ENCODE measurements around the gene NKAIN2.

Gene NKAIN2

DNA sequence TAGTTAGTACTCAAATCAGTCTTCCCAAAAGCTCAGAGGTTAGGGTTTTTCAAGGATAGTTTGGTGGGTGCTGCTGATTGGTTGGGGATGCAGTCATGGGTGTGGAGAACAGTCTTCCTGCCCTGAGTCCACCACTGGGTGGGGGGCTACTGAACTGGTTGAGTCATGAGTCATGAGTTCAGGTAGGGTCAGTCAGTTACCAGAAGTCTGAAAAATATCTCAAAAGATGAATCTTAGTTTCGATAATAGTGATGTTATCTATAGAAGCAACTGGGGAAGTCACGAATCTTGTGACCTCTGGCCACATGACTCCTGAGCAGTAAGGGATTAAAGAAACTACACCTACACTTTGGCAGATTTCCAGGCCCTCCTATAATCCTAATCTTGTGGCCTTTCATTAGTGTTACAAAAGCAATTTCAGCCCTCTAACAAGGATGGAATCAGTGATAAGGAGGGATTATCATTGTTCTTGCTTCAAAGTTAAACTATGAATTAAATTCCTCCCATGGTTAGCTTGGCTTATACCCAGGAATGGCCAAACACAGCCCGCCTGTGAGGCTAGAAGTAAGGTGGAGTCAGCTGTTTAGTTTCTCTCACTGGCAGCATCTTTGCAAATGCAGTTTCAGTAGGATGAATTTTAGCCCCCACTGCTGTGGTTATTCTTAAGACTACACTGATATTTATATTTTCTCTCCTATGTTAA lies 33.3 kb upstream of the NKAIN2 start:
- no peak for DNase-seq (ENCODE audit: low read depth)
- H3K4me3 ChIP-seq (ENCODE audit: low read depth, low read length), result no peak overlapping the region
- TF ChIP-seq, protein P1, sequence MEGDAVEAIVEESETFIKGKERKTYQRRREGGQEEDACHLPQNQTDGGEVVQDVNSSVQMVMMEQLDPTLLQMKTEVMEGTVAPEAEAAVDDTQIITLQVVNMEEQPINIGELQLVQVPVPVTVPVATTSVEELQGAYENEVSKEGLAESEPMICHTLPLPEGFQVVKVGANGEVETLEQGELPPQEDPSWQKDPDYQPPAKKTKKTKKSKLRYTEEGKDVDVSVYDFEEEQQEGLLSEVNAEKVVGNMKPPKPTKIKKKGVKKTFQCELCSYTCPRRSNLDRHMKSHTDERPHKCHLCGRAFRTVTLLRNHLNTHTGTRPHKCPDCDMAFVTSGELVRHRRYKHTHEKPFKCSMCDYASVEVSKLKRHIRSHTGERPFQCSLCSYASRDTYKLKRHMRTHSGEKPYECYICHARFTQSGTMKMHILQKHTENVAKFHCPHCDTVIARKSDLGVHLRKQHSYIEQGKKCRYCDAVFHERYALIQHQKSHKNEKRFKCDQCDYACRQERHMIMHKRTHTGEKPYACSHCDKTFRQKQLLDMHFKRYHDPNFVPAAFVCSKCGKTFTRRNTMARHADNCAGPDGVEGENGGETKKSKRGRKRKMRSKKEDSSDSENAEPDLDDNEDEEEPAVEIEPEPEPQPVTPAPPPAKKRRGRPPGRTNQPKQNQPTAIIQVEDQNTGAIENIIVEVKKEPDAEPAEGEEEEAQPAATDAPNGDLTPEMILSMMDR (IDR thresholded peaks at IDR 0.05; ENCODE audit: low read depth, low read length, missing control alignments), result no peak
- in situ Hi-C loops (cut with HindIII; ENCODE audit: low sequenced_read_pairs), result no loop called here

DNA sequence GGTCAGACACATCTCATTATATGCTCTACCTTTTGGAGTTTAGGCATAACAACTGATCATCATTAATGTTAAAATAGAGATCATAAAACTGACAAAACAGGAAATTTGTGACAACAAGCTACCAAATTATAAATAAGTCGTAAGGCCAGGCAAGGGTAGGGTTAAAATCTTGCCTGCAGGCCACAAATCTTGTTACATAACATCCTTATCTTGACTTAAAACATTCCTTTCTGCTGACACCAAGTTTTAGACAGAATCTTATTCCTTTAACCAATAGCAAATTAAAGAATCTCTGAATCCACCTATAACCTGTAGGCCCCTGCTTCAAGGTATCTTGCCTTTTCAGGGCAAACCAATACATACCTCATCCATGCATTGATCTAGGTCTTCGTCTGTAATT lies 32.5 kb upstream of the NKAIN2 start:
- no peak overlapping the region for H3K4me3 ChIP-seq (ENCODE audit: low read depth, low read length)
- DNase-seq (ENCODE audit: low read depth), result no peak
- in situ Hi-C loops (cut with HindIII; ENCODE audit: low sequenced_read_pairs), result no loop called here
- TF ChIP-seq, protein P1 (IDR thresholded peaks at IDR 0.05; ENCODE audit: low read depth, low read length, missing control alignments), result no peak

DNA sequence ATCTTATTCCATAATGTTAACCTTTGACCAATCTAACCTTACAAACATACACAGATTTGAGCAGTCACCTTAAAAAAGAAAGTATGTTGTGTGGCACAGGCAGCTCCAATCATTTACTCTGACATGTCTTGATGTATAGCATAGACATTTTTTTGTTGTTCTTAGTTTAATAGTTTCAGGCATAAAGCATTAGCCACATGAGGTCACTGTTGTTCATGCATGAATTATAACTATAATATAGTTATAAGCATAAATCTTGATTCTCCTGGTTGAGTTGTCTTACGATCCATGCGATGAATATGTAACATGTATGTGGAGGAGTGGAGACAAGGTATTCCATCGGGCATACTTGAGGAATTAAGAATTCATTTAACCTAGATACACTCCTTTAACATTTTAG lies 26.1 kb upstream of the NKAIN2 start:
- no peak overlapping the region for H3K4me3 ChIP-seq (ENCODE audit: low read depth, low read length)
- DNase-seq (ENCODE audit: low read depth), result peak; percentile 16
- in situ Hi-C loops (cut with HindIII; ENCODE audit: low sequenced_read_pairs), result no loop called here
- TF ChIP-seq, protein P1 (IDR thresholded peaks at IDR 0.05; ENCODE audit: low read depth, low read length, missing control alignments), result peak; percentile 27

DNA sequence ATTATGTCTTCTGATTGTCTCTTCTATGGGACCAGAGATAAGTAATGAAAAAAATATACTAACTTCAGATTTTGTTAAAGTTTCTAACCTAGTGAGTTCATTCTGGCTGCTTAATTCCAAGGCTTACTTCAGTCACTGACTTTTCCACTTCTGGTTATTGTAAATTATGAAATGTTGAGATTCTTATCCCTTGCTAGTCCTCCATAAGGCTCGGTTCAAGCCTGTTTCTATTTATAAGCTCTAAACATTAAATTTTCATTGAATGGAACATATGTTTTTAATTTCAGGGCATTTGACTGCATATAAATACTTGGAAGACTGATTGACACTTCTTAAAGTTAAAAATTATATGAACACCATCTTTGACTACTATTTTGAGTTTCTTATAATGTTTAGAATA lies 23.6 kb upstream of the NKAIN2 start:
- no peak overlapping the region for H3K4me3 ChIP-seq (ENCODE audit: low read depth, low read length)
- TF ChIP-seq, protein P1 (IDR thresholded peaks at IDR 0.05; ENCODE audit: low read depth, low read length, missing control alignments), result no peak
- no peak for DNase-seq (ENCODE audit: low read depth)
- in situ Hi-C loops (cut with HindIII; ENCODE audit: low sequenced_read_pairs), result no loop called here

DNA sequence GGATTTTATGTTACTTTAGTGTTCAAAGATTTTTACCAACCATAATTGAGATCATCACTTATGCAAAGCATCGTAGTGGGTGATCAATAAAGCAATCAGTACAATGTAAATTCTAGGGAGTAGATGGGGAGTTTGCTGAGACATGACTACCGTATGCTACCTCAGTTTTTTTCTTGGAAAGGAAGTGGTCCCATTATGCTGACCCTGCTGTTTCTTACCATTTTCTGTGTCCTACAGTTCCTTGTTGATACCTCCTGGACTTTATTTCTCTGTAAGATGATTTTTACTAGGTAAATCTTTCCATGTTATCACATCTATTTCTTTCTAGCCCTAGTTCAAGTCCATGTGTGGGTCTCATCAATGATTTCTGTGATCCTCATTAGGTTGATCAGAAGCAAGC lies 19.3 kb upstream of the NKAIN2 start:
- H3K4me3 ChIP-seq (ENCODE audit: low read depth, low read length), result no peak overlapping the region
- in situ Hi-C loops (cut with HindIII; ENCODE audit: low sequenced_read_pairs), result no loop called here
- TF ChIP-seq, protein P1 (IDR thresholded peaks at IDR 0.05; ENCODE audit: low read depth, low read length, missing control alignments), result no peak
- DNase-seq (ENCODE audit: low read depth), result no peak

DNA sequence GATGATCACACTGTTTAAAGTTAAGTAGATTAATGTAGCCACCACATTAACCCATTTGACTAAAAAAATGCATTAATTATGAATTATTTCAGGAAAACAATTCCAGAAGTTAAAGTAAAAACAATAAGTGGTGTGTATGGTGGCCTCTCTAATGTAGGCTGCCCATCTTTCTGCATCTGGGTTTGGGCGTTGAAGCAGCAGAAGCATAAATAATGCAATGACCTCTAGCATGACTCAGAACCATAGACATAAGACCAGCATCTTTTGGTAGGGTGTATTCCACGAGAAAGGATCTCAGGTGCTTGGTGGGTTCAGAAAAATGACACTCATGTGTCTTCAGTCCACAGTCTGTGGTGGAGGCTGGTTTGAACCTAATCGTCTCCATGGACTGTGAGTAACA lies 18.6 kb upstream of the NKAIN2 start:
- TF ChIP-seq, protein P1 (IDR thresholded peaks at IDR 0.05; ENCODE audit: low read depth, low read length, missing control alignments), result no peak
- in situ Hi-C loops (cut with HindIII; ENCODE audit: low sequenced_read_pairs), result no loop called here
- H3K4me3 ChIP-seq (ENCODE audit: low read depth, low read length), result no peak overlapping the region
- no peak for DNase-seq (ENCODE audit: low read depth)
